22Rv1 (cell line): ENCODE results near the gene LRRC55.

Experiments
- H3K27ac ChIP-seq: fragments of 450-650 bp; 2 replicates; pipeline ENCODE4 v1.5.1; 2017
- ZFX ChIP-seq: fragments of 450-650 bp; IDR thresholded peaks from 2 replicates; pipeline ENCODE4 v1.6.1; 2017; ENCODE audit warnings: antibody characterized with exemption, borderline replicate concordance
- TF ChIP-seq, protein P1 (sequence below): fragments of 450-650 bp; IDR thresholded peaks from 2 replicates; pipeline ENCODE4 v1.5.1; 2017; ENCODE audit warnings: mild to moderate bottlenecking

LRRC55 gene

DNA sequence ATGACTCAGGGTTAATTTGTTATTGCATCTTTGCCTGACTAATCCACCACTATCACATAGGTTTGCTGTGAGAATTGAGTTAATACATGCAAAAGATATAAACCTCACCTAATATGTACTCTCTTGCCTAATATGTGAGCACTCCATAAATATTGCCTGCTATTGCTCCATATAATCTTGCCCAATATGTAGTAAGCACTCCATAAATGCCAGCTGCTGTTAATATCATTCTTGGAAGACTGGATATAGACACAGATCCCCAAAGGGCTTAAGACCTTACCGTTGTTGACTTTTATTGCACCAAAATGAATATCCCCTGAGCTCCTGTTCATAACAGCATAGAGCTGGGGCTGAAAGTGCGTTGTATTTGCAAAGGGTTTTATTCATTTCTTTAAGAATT lies 27.0 kb upstream of the LRRC55 start:
- H3K27ac ChIP-seq, result no peak overlapping the region
- TF ChIP-seq ZFX, result no peak

DNA sequence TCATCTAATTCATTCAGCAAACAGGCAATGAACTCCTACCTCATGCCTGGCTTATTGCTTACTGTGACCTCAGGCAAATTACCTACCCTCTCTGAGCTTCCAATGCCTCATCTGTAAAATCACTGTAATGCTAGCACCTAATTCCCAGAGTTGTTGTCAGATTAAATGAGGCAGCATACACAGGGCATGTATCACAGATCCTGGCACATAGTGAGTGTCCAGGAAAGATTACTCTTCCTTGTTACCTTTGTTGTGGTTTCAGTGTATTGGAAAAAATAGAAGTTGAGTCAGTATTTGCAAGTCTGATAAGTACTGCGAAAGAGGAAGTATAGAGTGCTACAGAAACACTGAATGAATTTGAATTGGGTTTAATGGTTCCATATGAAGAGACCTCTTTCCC lies 26.4 kb upstream of the LRRC55 start:
- TF ChIP-seq, protein P1, sequence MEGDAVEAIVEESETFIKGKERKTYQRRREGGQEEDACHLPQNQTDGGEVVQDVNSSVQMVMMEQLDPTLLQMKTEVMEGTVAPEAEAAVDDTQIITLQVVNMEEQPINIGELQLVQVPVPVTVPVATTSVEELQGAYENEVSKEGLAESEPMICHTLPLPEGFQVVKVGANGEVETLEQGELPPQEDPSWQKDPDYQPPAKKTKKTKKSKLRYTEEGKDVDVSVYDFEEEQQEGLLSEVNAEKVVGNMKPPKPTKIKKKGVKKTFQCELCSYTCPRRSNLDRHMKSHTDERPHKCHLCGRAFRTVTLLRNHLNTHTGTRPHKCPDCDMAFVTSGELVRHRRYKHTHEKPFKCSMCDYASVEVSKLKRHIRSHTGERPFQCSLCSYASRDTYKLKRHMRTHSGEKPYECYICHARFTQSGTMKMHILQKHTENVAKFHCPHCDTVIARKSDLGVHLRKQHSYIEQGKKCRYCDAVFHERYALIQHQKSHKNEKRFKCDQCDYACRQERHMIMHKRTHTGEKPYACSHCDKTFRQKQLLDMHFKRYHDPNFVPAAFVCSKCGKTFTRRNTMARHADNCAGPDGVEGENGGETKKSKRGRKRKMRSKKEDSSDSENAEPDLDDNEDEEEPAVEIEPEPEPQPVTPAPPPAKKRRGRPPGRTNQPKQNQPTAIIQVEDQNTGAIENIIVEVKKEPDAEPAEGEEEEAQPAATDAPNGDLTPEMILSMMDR, result no peak
- no peak for TF ChIP-seq ZFX
- H3K27ac ChIP-seq, result no peak overlapping the region

DNA sequence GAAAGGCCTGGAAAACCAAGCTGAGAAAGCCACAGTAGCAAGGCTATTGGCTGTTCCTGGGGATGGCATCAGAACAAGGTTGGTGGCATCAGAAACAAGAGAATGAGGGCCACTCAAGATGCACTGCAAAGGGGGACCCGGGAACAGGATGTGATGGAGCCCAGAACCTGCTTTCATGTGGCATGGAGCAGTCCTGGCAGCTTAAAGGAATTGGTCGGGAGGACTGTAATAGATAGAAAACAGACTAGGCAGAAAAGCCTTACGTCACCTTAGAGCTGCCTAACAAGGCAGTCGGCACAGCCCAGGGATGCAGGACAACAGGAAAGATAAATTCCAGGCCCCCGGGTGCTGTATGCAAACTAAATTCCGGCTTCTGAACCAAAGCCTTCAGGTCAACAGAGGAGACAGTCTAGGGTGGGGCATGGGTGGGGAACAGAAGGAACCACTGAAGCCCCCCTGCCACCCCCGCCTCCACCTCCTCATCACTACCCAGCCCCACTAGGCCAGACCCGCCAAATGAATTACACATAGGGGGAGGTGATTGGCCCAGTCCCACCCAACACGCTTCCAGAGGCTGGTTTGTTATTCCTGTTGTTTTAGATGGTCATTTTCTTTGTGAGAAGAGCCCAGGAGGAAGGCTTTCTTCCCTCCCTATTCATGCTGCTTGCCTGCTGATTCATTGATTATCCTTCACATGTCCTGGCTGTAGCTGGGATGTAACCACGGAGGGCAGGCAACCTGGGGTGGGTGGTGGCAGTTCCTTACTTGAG lies 25.7 kb upstream of the LRRC55 start:
- TF ChIP-seq ZFX, result no peak
- TF ChIP-seq, protein P1, result no peak
- no peak overlapping the region for H3K27ac ChIP-seq

GRCh38 chr11:57156928-57157327 lies 24.8 kb upstream of the LRRC55 start:
- TF ChIP-seq ZFX, result no peak
- TF ChIP-seq, protein P1, result no peak
- H3K27ac ChIP-seq, result no peak overlapping the region

DNA sequence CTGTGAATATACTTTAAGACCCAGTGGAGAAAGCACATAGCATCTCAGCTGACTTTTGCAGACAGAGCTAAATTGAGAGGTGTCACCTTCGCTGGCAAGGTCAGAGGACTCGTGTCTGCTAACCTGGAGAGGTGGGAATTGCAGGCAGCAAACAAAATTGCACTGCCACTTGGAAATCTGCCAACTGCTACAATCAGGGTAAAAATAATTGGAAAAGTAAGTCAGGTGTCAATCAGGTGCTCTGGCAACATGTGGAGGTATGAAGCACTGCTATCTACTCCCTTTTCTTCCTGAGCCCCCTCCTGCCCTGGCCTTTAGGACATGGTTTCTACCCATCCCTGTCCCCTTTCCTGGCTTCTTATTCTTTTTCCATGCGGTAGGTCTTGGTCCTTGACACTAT lies 24.1 kb upstream of the LRRC55 start:
- no peak for TF ChIP-seq ZFX
- TF ChIP-seq, protein P1, result no peak
- no peak overlapping the region for H3K27ac ChIP-seq

DNA sequence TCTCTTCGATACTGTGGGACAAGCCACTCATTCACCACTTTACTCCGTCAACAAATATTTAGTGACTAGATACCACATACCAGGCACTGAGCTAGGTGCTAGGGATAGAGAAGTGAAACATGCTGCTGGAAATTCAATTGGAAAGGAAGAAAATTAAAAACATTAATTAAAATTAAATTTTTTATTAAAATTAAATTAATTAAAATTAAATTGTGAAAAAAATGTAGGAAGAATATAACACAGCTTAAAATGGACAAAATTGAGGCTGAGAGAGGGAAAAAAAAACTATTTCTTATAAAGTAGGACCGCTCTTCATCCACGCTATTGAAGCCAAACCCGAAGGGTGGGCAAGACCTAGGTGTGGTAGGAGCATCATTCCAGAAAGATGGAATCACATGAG lies 23.6 kb upstream of the LRRC55 start:
- no peak overlapping the region for H3K27ac ChIP-seq
- TF ChIP-seq, protein P1, result no peak
- no peak for TF ChIP-seq ZFX

- TF ChIP-seq ZFX, result no peak
- TF ChIP-seq, protein P1, result no peak
- H3K27ac ChIP-seq, result no peak overlapping the region
Observed at GRCh38 chr11:57158599-57158998, 23.2 kb upstream of the LRRC55 start.

- no peak overlapping the region for H3K27ac ChIP-seq
- TF ChIP-seq, protein P1, result no peak
- TF ChIP-seq ZFX, result no peak
Observed at GRCh38 chr11:57160665-57161064, 21.1 kb upstream of the LRRC55 start.
